ENCODE data around the gene SH3RF1.

SH3RF1 gene

GRCh38 chr4:169058312-169058711, 212.4 kb downstream of the SH3RF1 start:
- no peak for DNase-seq

DNA sequence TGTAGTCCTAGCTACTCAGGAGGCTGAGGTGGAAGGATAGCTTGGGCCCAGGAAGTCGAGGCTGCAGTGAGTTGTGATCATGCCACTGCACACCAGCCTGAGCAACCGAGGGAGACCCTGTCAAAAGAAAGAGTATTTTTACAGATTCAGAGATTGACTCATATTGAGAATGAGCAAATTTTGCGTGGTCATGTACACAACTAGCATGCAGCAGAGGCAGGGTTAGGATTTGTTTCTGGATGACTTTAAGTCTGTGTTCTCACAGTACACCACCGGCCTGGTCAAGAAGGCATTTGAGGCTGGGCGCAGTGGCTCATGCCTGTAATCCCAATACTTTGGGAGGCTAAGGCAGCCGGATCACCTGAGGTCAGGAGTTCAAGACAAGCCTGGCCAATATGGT, 215.9 kb downstream of the SH3RF1 start:
- DNase-seq: no peak

DNA sequence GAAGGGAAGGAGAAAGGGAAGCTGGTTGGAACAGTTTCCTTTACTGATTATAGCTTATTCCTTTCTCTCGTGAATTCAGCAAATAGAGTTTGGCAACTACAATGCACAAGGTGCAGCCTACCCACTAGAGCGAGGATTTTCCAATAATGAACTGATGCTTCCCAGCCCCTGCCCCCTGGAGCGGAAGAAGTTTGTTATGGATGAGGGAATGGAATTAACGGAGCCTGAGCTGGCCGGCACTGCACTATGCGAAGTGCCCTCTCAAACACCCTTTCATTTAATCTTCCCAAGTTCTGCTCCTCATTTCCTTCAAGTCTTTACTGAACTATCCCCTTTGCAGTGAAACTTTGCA, 218.2 kb downstream of the SH3RF1 start:
- DNase-seq: no peak

DNA sequence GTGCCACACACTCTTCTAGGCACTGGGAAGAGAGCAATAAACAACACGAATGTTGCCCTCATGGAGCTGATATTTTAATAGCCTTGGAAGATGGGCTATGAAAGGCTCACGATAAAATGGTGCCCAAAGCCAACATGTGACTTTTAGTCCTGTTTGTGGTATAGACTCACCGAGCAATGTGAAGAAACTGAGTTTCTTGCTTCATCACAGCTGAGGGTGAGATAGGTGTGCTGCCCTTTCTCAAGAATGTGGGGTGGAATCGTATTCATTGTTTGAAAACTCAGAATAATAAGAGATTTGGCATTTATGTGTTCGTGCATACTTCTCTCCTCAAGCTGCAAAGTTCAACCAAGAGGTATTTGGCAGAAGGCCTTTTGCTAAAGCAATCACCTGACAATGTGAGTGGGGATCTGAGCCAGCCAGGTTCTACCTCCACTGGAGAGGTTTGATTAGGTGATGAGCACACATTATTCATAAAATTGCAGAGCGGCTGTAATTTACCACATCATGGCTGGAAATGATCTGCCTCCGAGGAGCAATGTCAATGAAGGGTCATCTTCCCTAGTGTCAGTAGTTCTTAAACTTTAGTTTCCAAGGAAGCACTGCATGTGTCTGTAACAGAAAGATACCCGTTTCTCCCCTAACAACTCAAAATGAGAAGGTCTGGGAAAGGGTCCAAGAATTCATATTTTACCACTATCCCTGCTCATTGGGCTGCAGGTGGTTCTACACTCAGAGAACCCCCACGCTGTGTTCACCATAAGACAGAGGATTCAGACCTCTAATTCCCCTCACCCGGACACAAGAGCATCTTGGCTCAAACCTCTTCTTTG, 218.8 kb downstream of the SH3RF1 start:
- DNase-seq: no peak

- no peak for DNase-seq
These were observed 219.6 kb downstream of the SH3RF1 start for GRCh38 chr4:169050881-169051760.

DNA sequence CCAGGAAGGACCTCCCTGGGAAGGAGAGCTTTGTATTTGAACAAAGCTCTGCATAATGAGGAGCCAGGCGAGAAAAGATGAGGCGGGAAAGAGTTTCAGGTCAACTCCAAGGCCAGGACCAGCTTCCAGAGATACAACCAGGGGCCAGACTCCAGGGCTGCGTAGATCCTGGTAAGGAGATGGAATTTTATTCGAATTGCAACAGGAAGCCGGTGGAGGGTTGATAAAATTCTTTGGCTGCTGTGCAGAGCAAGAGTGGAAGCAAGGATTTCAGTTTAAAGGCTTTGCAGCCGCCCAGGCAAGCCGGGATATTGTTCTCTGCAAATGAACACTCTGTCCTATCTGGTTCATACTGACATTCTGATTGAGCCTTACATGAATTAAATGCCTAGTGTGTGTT, 220.5 kb downstream of the SH3RF1 start:
- no peak for DNase-seq

DNA sequence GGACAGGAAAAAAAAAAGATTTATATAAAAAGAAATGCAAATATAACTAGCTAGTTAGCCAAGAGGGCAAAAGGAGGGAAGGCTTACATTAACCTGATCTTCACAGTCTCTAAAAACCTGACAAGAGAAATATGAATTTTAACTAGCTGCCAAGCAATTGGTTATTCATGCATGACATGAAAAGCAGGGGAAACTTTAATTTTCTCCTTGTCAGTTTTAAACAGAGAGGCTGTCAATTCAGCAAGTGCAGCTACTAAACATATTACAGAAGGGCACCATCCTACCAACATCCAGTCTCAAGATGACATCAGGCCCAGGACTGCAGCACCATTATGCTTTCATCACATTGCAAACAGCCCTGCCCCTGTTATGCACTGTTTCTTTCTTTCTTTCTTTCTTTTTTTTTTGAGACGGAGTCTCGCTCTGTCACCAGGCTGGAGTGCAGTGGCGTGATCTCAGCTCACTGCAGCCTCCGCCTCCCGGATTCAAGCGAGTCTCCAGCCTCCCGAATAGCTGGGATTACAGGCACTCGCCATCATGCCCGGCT, 221.8 kb downstream of the SH3RF1 start:
- no peak for DNase-seq

- no peak for DNase-seq
These were observed 222.8 kb downstream of the SH3RF1 start for GRCh38 chr4:169047956-169048355.

DNA sequence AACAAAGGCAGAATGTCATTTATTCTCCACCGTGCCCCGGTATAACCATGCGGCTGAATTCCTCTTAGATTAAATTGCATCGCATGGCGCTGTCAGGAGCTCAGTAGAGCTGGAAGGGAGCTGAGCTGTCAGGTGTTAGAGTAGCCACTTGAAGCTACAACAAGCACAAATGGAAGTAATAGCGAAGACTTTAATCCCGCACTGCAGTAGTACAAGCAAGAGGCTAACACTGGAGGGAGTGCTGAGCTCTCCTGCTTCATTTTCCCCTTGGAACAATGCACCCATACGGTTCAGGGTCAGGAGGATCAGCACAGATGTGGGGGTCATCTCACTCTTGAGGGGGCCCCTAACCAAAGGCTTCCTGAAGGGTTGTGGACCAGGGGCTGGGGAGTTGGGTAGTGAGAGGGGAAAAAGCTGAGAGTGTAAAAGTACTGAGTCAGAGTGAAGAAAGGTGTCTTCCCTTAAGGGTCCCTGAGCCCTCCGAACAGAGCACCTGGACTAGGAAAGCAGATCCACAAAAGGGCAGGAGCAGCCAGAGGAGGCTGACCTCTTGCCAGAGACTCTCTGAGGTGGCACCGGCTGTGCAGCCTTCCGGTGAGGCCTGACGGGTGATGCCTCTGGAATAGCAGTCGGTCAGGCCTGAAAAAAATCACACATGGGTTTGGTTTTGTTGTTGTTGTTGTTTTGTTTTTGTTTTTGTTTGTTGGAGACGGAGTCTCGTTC, 224.7 kb downstream of the SH3RF1 start:
- DNase-seq: no peak

DNA sequence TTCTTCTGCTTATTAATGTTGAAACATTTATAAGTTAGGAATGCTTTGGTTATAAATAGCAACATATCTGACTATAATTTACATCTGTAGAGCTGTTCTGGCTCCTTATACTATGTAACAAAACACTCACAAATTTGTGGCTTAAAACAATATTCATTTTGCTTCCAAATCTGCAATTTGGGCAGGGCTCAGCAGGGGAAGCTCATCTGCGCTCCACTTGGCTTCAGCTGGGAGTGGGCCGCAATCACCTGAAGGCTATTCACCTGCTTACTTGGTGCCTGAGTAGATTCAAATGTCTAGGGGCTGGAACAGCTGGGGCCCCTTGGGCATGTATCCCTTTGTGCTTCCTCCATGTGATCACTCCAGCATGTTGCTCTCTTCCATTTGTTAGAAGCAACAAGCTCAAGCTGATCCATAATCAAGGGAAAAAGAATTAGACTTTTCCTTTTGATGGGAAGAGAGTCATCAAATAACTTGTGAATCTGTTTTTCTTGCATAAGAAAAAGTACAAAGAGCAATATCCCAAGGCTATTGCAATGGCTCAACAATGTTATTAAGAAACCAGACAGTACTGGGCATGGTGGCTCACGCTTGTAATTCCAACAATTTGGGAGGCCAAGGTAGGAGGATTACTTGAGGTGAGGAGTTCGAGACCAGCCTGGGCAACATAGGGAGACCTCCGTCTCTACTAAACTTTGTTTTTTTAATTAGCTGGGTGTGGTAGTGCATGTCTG, 225.9 kb downstream of the SH3RF1 start:
- no peak for DNase-seq

Measured in DMS 273 treated with DMSO at 0.1 percent for 48 hours (cell line).